A549 treated with GW870086 at 1 μM for 4 hours (cell line): ENCODE measurements around the gene SLC10A7. TPM values are rescaled to one million over a fixed set of nuclear protein-coding genes. Genes with fewer than 3 reads are reported as not detected.

Experiments
- total RNA-seq: library from RNA; stranded (reverse); fragments of 200-300 nt; extraction: Qiagen RNA extraction; gene quantifications from 5 replicates; pipeline ENCODE4 v1.2.3, GENCODE V29; 2022; ENCODE audit warnings: low read depth

Gene SLC10A7, protein sequence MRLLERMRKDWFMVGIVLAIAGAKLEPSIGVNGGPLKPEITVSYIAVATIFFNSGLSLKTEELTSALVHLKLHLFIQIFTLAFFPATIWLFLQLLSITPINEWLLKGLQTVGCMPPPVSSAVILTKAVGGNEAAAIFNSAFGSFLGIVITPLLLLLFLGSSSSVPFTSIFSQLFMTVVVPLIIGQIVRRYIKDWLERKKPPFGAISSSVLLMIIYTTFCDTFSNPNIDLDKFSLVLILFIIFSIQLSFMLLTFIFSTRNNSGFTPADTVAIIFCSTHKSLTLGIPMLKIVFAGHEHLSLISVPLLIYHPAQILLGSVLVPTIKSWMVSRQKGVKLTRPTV
- total RNA-seq: 1.1 to 2.5 TPM (median 1.8 TPM) in 5 replicates

DNA sequence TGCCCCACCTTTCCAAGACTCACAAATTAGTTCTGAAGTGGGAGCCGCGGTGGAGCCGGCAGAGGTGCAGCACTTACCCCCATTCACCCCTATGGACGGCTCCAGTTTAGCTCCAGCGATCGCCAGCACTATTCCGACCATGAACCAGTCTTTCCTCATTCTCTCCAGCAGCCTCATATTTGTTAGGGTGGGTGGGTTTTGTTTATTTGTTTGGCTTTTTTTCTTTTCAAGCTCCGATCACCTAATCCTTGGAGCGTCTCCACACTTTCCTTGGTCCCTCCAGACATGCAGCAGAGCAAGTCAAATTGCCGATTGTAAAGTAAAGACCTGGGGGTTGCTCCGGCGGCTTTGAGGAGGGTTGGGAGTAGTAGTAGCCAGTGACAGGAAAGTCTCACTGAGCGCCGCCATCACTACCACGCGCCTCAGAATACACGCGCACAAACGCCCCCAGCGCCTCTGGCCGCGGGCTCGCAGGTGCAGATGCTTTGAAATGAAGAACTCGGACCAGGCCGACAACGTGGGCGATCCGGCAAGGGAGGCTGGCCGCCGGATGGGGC is at the start of gene SLC10A7:
TSS of gene SLC10A7 (minus strand) at position 400 of the 557 bp plus-strand sequence. CDS start at position 177, 223 bp downstream.

GRCh38 chr4:146214238-146214637 is 307.5 kb downstream of the SLC10A7 start, which contains the start of gene REELD1:
Gene REELD1 (plus strand): TSS chr4:146214538. CDS start chr4:146216953, 2,415 bp downstream.

Other genes starting within 250 kb of the SLC10A7 start
- not detected in 5 replicates for gene POU4F2, start 117.0 kb upstream of the SLC10A7 start, total RNA-seq